Kidney tubule cell (primary cell): ENCODE data around the gene GTPBP10.
"Not testable (repeated sequence)": the region's sequence is repeated elsewhere in the genome, so short reads cannot be mapped to it uniquely, and the experiment has no call there.

Experiments
- DNase-seq: peaks from one replicate; pipeline ENCODE4 v3.0.0-alpha.2; 2018; ENCODE audit warnings: low spot score

The GTPBP10 gene, protein sequence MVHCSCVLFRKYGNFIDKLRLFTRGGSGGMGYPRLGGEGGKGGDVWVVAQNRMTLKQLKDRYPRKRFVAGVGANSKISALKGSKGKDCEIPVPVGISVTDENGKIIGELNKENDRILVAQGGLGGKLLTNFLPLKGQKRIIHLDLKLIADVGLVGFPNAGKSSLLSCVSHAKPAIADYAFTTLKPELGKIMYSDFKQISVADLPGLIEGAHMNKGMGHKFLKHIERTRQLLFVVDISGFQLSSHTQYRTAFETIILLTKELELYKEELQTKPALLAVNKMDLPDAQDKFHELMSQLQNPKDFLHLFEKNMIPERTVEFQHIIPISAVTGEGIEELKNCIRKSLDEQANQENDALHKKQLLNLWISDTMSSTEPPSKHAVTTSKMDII

GRCh38 chr7:90346336-90347125 is at the start of gene GTPBP10:
GTPBP10 (plus strand) TSS chr7:90346716; CDS start chr7:90346742, 26 bp downstream.
- peak; percentile 95 for DNase-seq

DNA sequence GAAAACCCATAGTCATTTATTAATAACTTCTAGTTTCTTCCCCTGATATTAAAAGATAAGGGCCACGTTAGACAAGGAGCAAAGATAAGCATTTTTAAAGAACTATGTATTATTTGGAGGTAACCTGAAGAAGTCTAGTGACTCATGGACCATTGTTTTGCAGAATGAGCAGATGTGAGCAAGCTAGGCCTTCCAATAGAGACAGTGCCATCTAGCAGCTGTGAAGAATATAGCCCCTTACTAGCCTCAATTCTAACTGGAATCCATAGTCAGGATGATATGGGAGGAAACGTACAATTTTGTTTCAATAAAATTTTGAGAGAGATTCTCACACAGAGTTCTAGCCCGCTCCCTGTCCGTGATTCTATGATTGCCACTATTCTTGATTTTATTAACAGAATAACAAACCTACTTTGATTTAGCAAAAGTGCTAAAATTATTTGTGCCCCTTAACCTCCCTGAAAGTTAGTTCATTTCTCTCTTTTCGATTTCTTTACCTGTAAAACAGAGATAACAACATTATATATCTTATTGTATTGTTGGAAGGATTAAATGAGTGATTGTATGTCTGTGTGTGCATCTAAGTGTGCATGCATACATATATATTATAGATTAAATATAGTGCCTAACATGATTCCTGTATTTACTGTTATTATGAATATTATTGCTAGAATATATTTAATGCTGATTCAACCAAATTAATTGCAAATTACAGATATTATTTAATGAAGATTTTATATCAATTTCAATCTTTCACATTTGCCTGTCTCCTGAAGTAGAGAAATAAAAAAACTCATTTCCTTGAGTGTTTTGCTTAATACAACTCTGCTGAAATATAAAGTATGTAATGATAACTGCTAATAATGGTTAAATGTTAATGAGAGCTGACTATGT is 48.1 kb upstream of the GTPBP10 start:
- DNase-seq, result peak; percentile 66

- DNase-seq, result no peak
Observed at GRCh38 chr7:90303241-90303640, 43.3 kb upstream of the GTPBP10 start.

GRCh38 chr7:90309872-90310271 is 36.6 kb upstream of the GTPBP10 start:
- DNase-seq, result no peak

DNA sequence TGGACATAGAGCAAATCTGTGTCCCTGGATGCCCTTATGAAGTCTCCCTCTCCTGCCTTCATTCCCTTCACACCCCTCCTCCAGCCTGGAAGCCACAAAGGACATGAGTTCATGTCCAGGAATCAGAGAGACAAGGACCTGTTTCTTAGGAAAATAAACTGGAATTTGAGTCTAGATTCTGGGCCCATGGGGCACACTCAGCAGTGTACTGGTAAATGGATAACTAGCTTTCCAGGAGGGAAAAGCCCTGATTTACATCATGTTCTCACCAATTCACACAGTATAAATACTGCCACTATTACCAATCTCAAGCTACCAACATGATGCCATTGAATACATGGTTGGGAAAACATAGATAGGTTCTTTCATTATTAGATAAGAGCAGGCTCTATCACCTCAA is 35.3 kb upstream of the GTPBP10 start:
- DNase-seq, result peak; percentile 68

DNA sequence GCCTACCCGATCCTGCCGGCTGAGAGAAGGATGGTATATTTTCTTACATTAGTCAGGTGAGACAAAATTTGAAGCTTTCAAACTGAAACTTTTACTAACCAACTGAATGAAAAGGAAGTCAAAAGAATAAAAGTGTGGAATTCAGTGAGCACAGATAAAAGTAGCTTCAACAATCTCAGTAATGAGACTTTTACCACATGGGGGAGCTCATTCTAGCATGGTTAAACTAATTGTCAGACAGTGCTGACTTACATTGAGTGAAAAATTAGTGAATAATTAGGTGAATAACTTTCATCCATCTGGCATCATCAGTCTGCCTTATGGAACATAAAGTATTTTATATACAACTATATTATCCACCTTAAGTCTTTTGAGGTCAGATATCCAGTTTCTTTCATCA is 33.8 kb upstream of the GTPBP10 start:
- DNase-seq, result no peak

DNA sequence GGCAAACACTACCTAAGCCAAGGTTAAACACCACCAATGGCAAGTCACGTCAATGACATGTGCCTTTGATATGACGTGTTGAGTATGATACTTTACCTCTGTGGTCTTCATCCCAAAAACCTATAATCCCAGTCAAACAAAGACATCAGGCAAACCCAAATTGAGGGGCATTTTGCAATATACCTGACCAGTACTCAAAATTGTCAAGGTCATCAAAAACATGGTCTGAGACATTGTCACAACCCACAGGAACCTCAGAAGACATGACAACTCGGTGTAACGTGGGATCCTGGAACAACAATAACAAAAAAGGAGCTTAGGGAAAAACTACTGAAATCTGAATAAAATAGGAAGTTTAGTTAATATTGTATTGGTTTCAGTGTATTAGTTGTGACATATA is 32.6 kb upstream of the GTPBP10 start:
- DNase-seq, result no peak

GRCh38 chr7:90320014-90320413 is 26.5 kb upstream of the GTPBP10 start:
- no peak for DNase-seq

DNA sequence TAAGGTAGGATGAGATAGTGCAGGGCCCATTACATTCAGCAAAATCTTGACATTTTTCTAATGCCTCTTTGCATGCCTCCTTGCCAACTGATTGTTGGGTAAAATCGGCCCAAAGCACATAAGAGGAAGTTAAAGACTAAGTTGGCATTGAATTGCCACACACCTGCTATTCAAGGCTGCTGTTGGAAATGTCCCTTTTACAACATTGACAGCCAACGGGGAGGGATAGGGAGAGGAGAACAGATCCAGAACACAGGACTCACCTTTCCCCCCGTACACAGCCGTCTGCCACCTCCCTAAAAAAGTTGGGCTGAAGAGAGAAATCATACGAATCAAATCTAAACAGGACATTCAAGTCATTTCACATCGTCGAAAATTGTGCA is 26.1 kb upstream of the GTPBP10 start:
- DNase-seq, result no peak

DNA sequence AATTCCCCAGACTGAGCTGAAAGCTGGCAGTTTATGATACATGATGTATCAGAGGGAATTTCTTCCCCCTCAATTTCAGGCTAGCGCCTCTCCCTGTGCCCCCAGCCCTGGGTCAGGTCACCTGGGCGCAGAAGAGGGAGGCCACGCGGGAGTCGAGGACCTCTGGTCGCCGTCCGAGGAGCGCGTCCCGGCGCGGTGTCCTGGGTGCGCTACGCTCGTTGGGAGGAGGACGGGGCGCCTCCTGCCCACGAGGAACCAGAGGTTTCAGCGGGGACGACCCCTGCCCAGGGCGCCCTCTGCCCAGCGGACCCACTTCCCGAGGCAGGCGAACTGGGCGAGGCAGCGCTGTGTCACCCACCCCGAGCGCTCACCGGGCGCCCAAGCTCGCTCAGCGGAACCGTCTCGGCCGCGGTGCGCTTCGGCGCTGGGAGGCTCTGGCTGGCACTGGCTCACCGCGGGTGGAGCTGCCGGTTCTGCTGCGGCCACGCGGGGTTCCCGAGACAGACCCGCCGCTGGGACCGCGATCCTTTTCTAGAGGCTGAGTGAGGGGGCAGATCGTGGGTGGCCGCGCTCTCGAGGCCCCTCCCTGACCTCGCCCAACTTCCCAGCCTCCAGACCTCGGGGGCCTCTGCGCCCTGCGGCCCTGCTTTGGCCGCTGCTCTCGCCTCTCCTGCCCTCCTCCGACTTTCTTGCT is 25.6 kb upstream of the GTPBP10 start, which contains the start of gene FAM237B:
Gene FAM237B (minus strand): TSS at position 504 of the 694 bp plus-strand sequence. CDS start 1,556 bp downstream, outside the sequence.
- DNase-seq, result peak; percentile 35

DNA sequence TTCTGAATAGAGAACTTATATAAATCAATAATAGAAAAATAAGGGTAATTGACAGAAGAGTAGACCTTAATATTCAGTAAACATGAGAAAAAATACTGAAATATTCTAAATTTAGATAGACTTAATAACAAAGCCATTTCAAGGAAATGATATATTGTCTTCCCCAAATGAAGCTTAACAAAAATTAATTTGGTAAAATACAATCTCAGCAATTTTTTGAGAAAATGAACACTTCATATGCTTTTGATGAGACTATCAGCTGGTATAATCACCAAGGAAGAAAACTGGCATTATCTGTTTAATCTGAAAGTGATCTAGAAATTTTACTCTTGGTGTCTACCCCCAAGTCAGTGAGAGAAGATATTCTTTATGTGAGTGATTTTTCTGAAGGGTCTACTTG is 23.7 kb upstream of the GTPBP10 start:
- no peak for DNase-seq

DNA sequence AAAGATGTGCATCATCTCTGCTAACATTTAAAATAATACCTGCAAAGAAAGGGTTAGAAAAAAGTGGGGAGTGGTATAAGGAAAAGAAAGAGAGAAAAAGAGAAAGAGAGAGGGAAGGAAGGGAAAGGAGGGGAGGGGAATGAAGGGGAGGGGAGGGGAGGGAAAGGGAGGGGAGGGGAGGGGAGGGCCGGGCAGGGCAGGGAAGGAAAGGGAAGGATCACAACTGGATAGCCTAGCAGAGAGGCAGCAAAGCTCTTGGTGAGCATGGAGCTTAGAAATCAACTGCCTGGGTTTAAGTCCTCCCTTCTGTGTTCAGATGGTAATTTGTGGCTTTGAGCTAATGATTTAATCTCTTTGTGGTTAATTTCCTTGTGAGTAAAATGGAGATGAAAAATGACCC is 20.0 kb upstream of the GTPBP10 start:
- DNase-seq, result no peak

GRCh38 chr7:90334193-90334843 is 12.2 kb upstream of the GTPBP10 start:
- DNase-seq, result no peak

DNA sequence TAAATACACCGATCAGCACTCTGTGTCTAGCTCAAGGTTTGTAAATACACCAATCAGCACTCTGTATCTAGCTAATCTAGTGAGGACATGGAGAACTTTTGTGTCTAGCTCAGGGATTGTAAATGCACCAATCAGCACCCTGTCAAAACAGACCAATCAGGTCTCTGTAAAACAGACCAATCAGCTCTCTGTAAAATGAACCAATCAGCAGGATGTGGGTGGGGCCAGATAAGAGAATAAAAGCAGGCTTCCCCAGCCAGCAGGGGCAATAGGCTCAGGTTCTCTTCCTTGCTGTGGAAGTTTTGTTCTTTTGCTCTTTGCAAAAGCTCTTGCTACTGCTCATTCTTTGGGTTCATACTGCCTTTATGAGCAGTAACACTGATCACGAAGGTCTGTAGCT is 11.6 kb upstream of the GTPBP10 start:
- not testable (repeated sequence) for DNase-seq

DNA sequence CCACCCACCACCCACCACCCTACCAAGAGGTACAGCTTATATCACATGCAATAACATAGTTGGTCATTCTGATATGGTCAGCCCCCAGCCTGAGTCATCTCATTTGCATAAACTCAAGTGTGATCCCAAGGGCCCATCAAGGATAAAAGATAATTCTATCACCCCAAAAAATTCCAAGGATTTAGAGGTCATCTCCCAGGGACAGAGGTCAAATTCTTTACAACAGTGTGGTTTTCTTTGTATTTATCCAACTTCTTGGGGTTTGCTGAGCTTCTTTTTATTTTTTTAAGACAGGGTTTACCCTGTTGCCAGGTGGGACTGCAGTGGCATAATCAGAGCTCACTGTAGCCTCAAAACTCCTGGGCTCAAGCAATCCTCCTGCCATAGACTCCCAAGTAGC is 9.4 kb upstream of the GTPBP10 start:
- DNase-seq, result peak; percentile 33

GRCh38 chr7:90345016-90345415 is 1.5 kb upstream of the GTPBP10 start:
- DNase-seq, result no peak

DNA sequence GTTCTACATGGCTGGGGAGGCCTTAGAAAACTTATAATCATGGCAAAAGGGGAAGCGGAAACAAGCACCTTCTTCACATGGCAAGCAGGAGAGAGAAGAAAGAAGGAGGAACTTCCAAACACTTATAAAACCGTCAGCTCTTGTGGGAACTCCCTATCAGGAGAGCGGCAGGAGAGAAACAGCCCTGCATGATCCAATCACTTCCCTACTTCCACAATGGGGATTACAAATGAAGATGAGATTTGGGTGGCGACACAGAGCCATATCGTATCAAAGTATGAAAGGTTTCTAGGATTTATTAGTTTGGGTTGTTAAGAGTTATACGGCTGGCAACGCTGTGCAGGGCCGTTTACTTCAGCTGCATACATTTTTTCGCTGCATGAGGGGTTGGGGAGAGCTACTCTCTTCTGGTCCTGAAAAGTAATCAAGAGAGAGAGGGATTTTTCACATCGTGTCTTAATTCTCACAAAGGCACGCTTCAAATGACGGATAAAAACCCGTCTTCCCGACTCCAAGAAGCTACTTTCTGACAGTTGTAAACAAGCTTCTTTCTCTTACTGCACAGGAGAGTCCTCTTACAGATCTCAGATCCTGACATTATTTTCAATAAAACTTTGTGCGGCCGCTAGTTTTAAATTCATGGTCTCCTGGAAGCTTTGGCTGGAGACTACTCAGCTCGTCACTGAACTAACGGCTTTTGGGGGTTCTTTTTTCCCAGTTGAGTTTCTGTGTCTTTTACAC is 751 bp upstream of the GTPBP10 start:
- DNase-seq, result peak; percentile 56

DNA sequence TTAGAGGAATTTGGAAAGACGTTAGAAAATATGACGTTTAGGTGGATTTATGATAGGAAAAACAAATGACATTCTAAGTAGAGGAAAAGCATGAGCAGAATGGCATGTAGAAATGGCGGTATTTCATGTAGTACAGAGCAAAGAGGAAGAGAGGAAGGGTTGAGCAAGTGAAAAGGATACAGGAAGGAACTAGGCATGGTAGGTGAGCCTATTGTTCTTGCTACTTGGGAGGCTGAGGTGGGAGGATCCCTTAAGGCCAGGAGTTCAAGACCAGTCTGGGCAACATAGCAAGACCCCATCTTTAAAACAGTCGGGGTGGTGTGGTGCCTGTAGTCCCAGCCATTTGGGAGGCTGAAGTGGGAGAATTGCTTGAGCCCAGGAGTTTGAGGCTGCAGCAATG is 1.2 kb downstream of the GTPBP10 start:
- no peak for DNase-seq

- no peak for DNase-seq
Observed at GRCh38 chr7:90349305-90349704, 2.8 kb downstream of the GTPBP10 start.

DNA sequence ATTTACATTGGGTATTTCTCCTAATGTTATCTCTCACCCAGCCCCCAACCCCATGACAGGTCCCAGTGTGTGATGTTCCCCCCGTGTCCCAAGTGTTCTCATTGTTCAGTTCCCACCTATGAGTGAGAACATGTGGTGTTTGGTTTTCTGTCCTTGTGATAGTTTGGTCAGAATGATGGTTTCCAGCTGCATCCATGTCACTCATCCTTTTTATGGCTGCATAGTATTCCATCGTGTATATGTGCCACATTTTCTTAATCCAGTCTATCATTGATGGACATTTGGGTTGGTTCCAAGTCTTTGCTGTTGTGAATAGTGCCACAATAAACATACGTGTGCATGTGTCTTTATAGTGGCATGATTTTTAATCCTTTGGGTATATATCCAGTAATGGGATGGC is 3.5 kb downstream of the GTPBP10 start:
- not testable (repeated sequence) for DNase-seq
